H1 (cell line): ENCODE results near the gene TCEA2. TPM values are rescaled to one million over a fixed set of nuclear protein-coding genes. Genes with fewer than 3 reads are reported as not detected.

Source experiments
- SIRT6 ChIP-seq: IDR thresholded peaks from one replicate; pipeline ENCODE4 v1.7.1; 2012; ENCODE audit warnings: low read length, inconsistent platforms
- SUZ12 ChIP-seq: fragments of 200-600 bp; sonication (generic); IDR thresholded peaks from 2 replicates; pipeline ENCODE4 v1.6.1; 2012; ENCODE audit warnings: mild to moderate bottlenecking, inconsistent platforms, low read length, moderate library complexity, mixed read lengths
- polyA plus RNA-seq, 7 experiments: library from polyadenylated mRNA; depleted of rRNA in 3 of 7; stranded (reverse) in 5 of 7; unstranded in 2 of 7; fragments of >200 nt in 5 of 7; fragments of 200-250 nt in 2 of 7; gene quantifications; 1 replicate in 5 of 7; 2 replicates in 1 of 7; 4 replicates in 1 of 7; pipeline versions ENCODE4 v1.2.1 to v1.2.3, GENCODE V29; 2011 to 2013; ENCODE audit warnings: missing spikeins in 2 of 7, mixed read lengths in 2 of 7
- total RNA-seq: library from RNA; stranded (reverse); fragmentation: NEBNext Ultra II Directional; extraction: Animal tissue kit (Norgen Biotek cat#: 25700); gene quantifications from 2 replicates; pipeline ENCODE4 v1.2.1, GENCODE V29; 2021

TCEA2 gene
- total and polyA plus RNA-seq, 2 of the 8 experiments (the other 6 are each of a cell fraction or from before 2014, with no cell fraction given), result 41.4 to 42.3 TPM

- TF ChIP-seq SUZ12 (no peak), SIRT6 (no peak)
Observed at GRCh38 chr20:64064145-64064698, 1.2 kb downstream of the TCEA2 start (continued).
